ENCODE data around the gene FHOD3. TPM values are rescaled to one million over a fixed set of nuclear protein-coding genes. Genes with fewer than 3 reads are reported as not detected.
A peak's percentile ranks its signal among the peaks of the same experiment; 100 is the strongest.

Gene FHOD3
- total RNA-seq, 1 donor from 2014 or later = 5.9 TPM

GRCh38 chr18:36408606-36409005 lies 111.1 kb downstream of the FHOD3 start:
- FAIRE-seq (no peak), DNase-seq (ENCODE audit: low read depth) (no peak)
- Histone ChIP-seq H3K4me1 (ENCODE audit: insufficient read depth, low read length) (no peaks in the 10 kb centered on the region), H3K4me2 (ENCODE audit: low read length) (no peak overlapping the region), H3K4me3 (ENCODE audit: insufficient read depth, low read depth, low read length) (no peak overlapping the region), H3K9ac (ENCODE audit: low read length) (no peak overlapping the region), H3K79me2 (ENCODE audit: insufficient read depth, low read length) (no peaks in the 10 kb centered on the region), H3K36me3 (ENCODE audit: insufficient read depth, low read length) (no peaks in the 10 kb centered on the region), H3K9me3 (ENCODE audit: insufficient read depth, low read depth, low read length) (no peaks in the 10 kb centered on the region), H2AFZ (ENCODE audit: low read depth, low read length) (no peak overlapping the region), H3K27ac (ENCODE audit: low read depth, low read length) (no peak overlapping the region), H4K20me1 (ENCODE audit: insufficient read depth, low read length) (no peaks in the 10 kb centered on the region), H3K27me3 (ENCODE audit: insufficient read depth, low read length) (no peaks in the 10 kb centered on the region)
- TF ChIP-seq CTCF (IDR thresholded peaks at IDR 0.05; ENCODE audit: insufficient read depth, low read depth, low read length) (no peak), EZH2 (IDR thresholded peaks at IDR 0.05; ENCODE audit: insufficient read depth, low read length) (no peak)
- Mint-ChIP-seq H3K4me1 (ENCODE audit: low read depth, unreplicated experiment) (no peaks in the 10 kb centered on the region), H3K36me3 (ENCODE audit: low read depth, unreplicated experiment) (peaks cover 2% of the 10 kb centered on the region), H3K27ac (ENCODE audit: unreplicated experiment) (no peak overlapping the region), H3K4me3 (ENCODE audit: unreplicated experiment) (no peak overlapping the region), H3K9me3 (ENCODE audit: unreplicated experiment) (no peaks in the 10 kb centered on the region), H3K27me3 (ENCODE audit: low read depth, unreplicated experiment) (no peaks in the 10 kb centered on the region)

- H3K9ac ChIP-seq (ENCODE audit: low read length) = no peak overlapping the region
- TF ChIP-seq EZH2 (IDR thresholded peaks at IDR 0.05; ENCODE audit: insufficient read depth, low read length) (no peak), CTCF (IDR thresholded peaks at IDR 0.05; ENCODE audit: insufficient read depth, low read depth, low read length) (no peak)
- H3K9me3 Mint-ChIP-seq (ENCODE audit: unreplicated experiment) = no peaks in the 10 kb centered on the region
- no peaks in the 10 kb centered on the region for H3K36me3 ChIP-seq (ENCODE audit: insufficient read depth, low read length)
- FAIRE-seq (no peak), DNase-seq (ENCODE audit: low read depth) (no peak)
- no peaks in the 10 kb centered on the region for H3K79me2 ChIP-seq (ENCODE audit: insufficient read depth, low read length)
- H3K27ac ChIP-seq (ENCODE audit: low read depth, low read length) = no peak overlapping the region
- no peaks in the 10 kb centered on the region for H3K9me3 ChIP-seq (ENCODE audit: insufficient read depth, low read depth, low read length)
- no peaks in the 10 kb centered on the region for H3K27me3 ChIP-seq (ENCODE audit: insufficient read depth, low read length)
- H4K20me1 ChIP-seq (ENCODE audit: insufficient read depth, low read length) = no peaks in the 10 kb centered on the region
- H3K4me1 Mint-ChIP-seq (ENCODE audit: low read depth, unreplicated experiment) = no peaks in the 10 kb centered on the region
- no peaks in the 10 kb centered on the region for H3K27me3 Mint-ChIP-seq (ENCODE audit: low read depth, unreplicated experiment)
- H3K27ac Mint-ChIP-seq (ENCODE audit: unreplicated experiment) = no peak overlapping the region
- no peaks in the 10 kb centered on the region for H3K4me1 ChIP-seq (ENCODE audit: insufficient read depth, low read length)
- no peak overlapping the region for H3K4me3 Mint-ChIP-seq (ENCODE audit: unreplicated experiment)
- H3K4me2 ChIP-seq (ENCODE audit: low read length) = no peak overlapping the region
- H3K36me3 Mint-ChIP-seq (ENCODE audit: low read depth, unreplicated experiment) = peaks cover 2% of the 10 kb centered on the region
- no peak overlapping the region for H3K4me3 ChIP-seq (ENCODE audit: insufficient read depth, low read depth, low read length)
- H2AFZ ChIP-seq (ENCODE audit: low read depth, low read length) = no peak overlapping the region
Measured at GRCh38 chr18:36409779-36410178, 112.3 kb downstream of the FHOD3 start.

GRCh38 chr18:36410346-36410745 lies 112.8 kb downstream of the FHOD3 start:
- Mint-ChIP-seq H3K9me3 (ENCODE audit: unreplicated experiment) (no peaks in the 10 kb centered on the region), H3K4me1 (ENCODE audit: low read depth, unreplicated experiment) (no peaks in the 10 kb centered on the region), H3K27ac (ENCODE audit: unreplicated experiment) (no peak overlapping the region), H3K27me3 (ENCODE audit: low read depth, unreplicated experiment) (no peaks in the 10 kb centered on the region), H3K36me3 (ENCODE audit: low read depth, unreplicated experiment) (peaks cover 2% of the 10 kb centered on the region), H3K4me3 (ENCODE audit: unreplicated experiment) (no peak overlapping the region)
- DNase-seq (ENCODE audit: low read depth) (no peak), FAIRE-seq (peak; percentile 23)
- TF ChIP-seq EZH2 (IDR thresholded peaks at IDR 0.05; ENCODE audit: insufficient read depth, low read length) (no peak), CTCF (IDR thresholded peaks at IDR 0.05; ENCODE audit: insufficient read depth, low read depth, low read length) (no peak)
- Histone ChIP-seq H3K4me2 (ENCODE audit: low read length) (no peak overlapping the region), H4K20me1 (ENCODE audit: insufficient read depth, low read length) (no peaks in the 10 kb centered on the region), H3K27me3 (ENCODE audit: insufficient read depth, low read length) (no peaks in the 10 kb centered on the region), H3K9me3 (ENCODE audit: insufficient read depth, low read depth, low read length) (no peaks in the 10 kb centered on the region), H3K4me3 (ENCODE audit: insufficient read depth, low read depth, low read length) (no peak overlapping the region), H3K4me1 (ENCODE audit: insufficient read depth, low read length) (no peaks in the 10 kb centered on the region), H3K27ac (ENCODE audit: low read depth, low read length) (no peak overlapping the region), H3K79me2 (ENCODE audit: insufficient read depth, low read length) (no peaks in the 10 kb centered on the region), H3K36me3 (ENCODE audit: insufficient read depth, low read length) (no peaks in the 10 kb centered on the region), H2AFZ (ENCODE audit: low read depth, low read length) (no peak overlapping the region), H3K9ac (ENCODE audit: low read length) (no peak overlapping the region)
